Mucosa of descending colon (tissue), 3 donors: ENCODE results near the gene MAP3K7CL. TPM values are rescaled to one million over a fixed set of nuclear protein-coding genes. Genes with fewer than 3 reads are reported as not detected.

Experiments
- ATAC-seq: fragments of 200-7000 bp; cut with Tn5 transposase; one replicate; pipeline ENCODE4 v1.9.1; 2020; ENCODE audit warnings: mild to moderate bottlenecking, moderate library complexity
- DNase-seq, 3 donors: peaks; one replicate each; pipeline ENCODE4 v3.0.0-alpha.2; 2020
- H3K36me3 ChIP-seq: fragments of 200-600 bp; one replicate; pipeline ENCODE4 v1.8.0; 2021; ENCODE audit warnings: low read depth, mild to moderate bottlenecking
- H3K4me1 ChIP-seq: fragments of 200-600 bp; one replicate; pipeline ENCODE4 v1.8.0; 2021; ENCODE audit warnings: low read depth, mild to moderate bottlenecking
- H3K4me3 ChIP-seq: fragments of 200-600 bp; one replicate; pipeline ENCODE4 v1.8.0; 2021; ENCODE audit warnings: mild to moderate bottlenecking
- H3K9me3 ChIP-seq: fragments of 200-600 bp; one replicate; pipeline ENCODE4 v1.8.0; 2021; ENCODE audit warnings: mild to moderate bottlenecking
- CTCF ChIP-seq: fragments of 200-600 bp; IDR thresholded peaks from one replicate; pipeline ENCODE4 v1.8.0; 2022; ENCODE audit warnings: antibody characterized with exemption, mild to moderate bottlenecking
- intact Hi-C, 2 donors: fragments of 100-400 bp; cut with DNase I in 1 of 2; cut with micrococcal nuclease in 1 of 2; formaldehyde crosslinking; loops; one replicate each; pipeline versions ENCODE4 v1.11.0 to v1.11.1; 2022; cut with DNase I, micrococcal nuclease
- total RNA-seq, 3 donors: library from RNA; stranded (reverse); fragmentation: NEBNext Ultra II Directional in 2 of 3; extraction: Animal tissue kit (Norgen Biotek cat#: 25700) in 2 of 3; gene quantifications; one replicate each; pipeline versions ENCODE4 v1.2.1 to v1.2.4, GENCODE V29; 2021 to 2023
- donor health status: DM: no; HTN: no; CAD: no; lungs with moderate emphysema.
- donor health status: DM: no; HTN: no; CAD: no.
- donor health status: DM: no; HTN: yes; CAD: no.

The MAP3K7CL gene
- total RNA-seq, 3 donors from 2014 or later, result 2.2 to 7.9 (median 4.3) TPM

GRCh38 chr21:29104239-29104708 is 26.2 kb upstream of the MAP3K7CL start:
- intact Hi-C loops, result no loop called here
- DNase-seq (no peak), ATAC-seq (no peak)
- Histone ChIP-seq H3K36me3 (no peaks in the 10 kb centered on the region), H3K4me3 (no peak overlapping the region), H3K4me1 (no peaks in the 10 kb centered on the region), H3K9me3 (no peaks in the 10 kb centered on the region)
- no peak for TF ChIP-seq CTCF

GRCh38 chr21:29105218-29105617 is 25.2 kb upstream of the MAP3K7CL start:
- no peaks in the 10 kb centered on the region for H3K36me3 ChIP-seq
- H3K9me3 ChIP-seq, result no peaks in the 10 kb centered on the region
- no peak for DNase-seq
- no peak for TF ChIP-seq CTCF
- no peaks in the 10 kb centered on the region for H3K4me1 ChIP-seq
- no peak overlapping the region for H3K4me3 ChIP-seq
- no peak for ATAC-seq
- intact Hi-C loops, result no loop called here

GRCh38 chr21:29114765-29115500 is 15.5 kb upstream of the MAP3K7CL start:
- DNase-seq, result no peak
- Histone ChIP-seq H3K36me3 (no peaks in the 10 kb centered on the region), H3K4me3 (no peak overlapping the region), H3K4me1 (no peaks in the 10 kb centered on the region), H3K9me3 (no peaks in the 10 kb centered on the region)
- no peak for TF ChIP-seq CTCF
- intact Hi-C loops, result no loop called here
- no peak for ATAC-seq

- Histone ChIP-seq H3K4me1 (no peaks in the 10 kb centered on the region), H3K4me3 (no peak overlapping the region), H3K36me3 (no peaks in the 10 kb centered on the region), H3K9me3 (no peaks in the 10 kb centered on the region)
- no peak for ATAC-seq
- DNase-seq, result no peak
- intact Hi-C loops, result no loop called here
- TF ChIP-seq CTCF, result no peak
Observed at GRCh38 chr21:29115899-29116298, 14.5 kb upstream of the MAP3K7CL start.

- Histone ChIP-seq H3K4me1 (no peaks in the 10 kb centered on the region), H3K9me3 (no peaks in the 10 kb centered on the region), H3K4me3 (no peak overlapping the region), H3K36me3 (no peaks in the 10 kb centered on the region)
- ATAC-seq (no peak), DNase-seq (no peak)
- intact Hi-C loops, result no loop called here
- no peak for TF ChIP-seq CTCF
Observed at GRCh38 chr21:29117372-29117955, 13.0 kb upstream of the MAP3K7CL start.
